HG03025 (cell line): ENCODE results near the gene FOXO3.
"Not testable (repeated sequence)": the region's sequence is repeated elsewhere in the genome, so short reads cannot be mapped to it uniquely, and the experiment has no call there.

Experiments
- ATAC-seq: cut with Tn5 transposase; IDR thresholded peaks from one replicate; pipeline ENCODE4 v1.9.1; 2021; ENCODE audit warnings: mild to moderate bottlenecking, moderate library complexity; ENCODE audit not compliant: unreplicated experiment, low FRiP score

FOXO3 gene

GRCh38 chr6:108675226-108676200, 114.8 kb downstream of the FOXO3 start:
- ATAC-seq, result no peak

- ATAC-seq, result no peak
Observed at GRCh38 chr6:108676555-108676954, 115.8 kb downstream of the FOXO3 start.

GRCh38 chr6:108677357-108677756, 116.6 kb downstream of the FOXO3 start:
- ATAC-seq, result no peak

GRCh38 chr6:108677894-108678293, 117.2 kb downstream of the FOXO3 start:
- ATAC-seq, result no peak

GRCh38 chr6:108680314-108680713, 119.6 kb downstream of the FOXO3 start:
- ATAC-seq, result not testable (repeated sequence)

- ATAC-seq, result not testable (repeated sequence)
Observed at GRCh38 chr6:108681721-108682120, 121.0 kb downstream of the FOXO3 start.

GRCh38 chr6:108682383-108683119, 121.8 kb downstream of the FOXO3 start:
- ATAC-seq, result not testable (repeated sequence)

- not testable (repeated sequence) for ATAC-seq
Observed at GRCh38 chr6:108683976-108684375, 123.3 kb downstream of the FOXO3 start.

GRCh38 chr6:108684771-108685329, 124.1 kb downstream of the FOXO3 start:
- ATAC-seq, result no peak

GRCh38 chr6:108685970-108686369, 125.3 kb downstream of the FOXO3 start:
- no peak for ATAC-seq

GRCh38 chr6:108686896-108687295, 126.2 kb downstream of the FOXO3 start:
- ATAC-seq, result no peak

- no peak for ATAC-seq
Observed at GRCh38 chr6:108687921-108688320, 127.2 kb downstream of the FOXO3 start.

GRCh38 chr6:108689272-108690161, 128.8 kb downstream of the FOXO3 start:
- ATAC-seq, result no peak

- ATAC-seq, result no peak
Observed at GRCh38 chr6:108690326-108691049, 129.8 kb downstream of the FOXO3 start.

GRCh38 chr6:108693430-108694154, 132.9 kb downstream of the FOXO3 start:
- ATAC-seq, result no peak

GRCh38 chr6:108694816-108695215, 134.1 kb downstream of the FOXO3 start:
- no peak for ATAC-seq

GRCh38 chr6:108697561-108698161, 136.9 kb downstream of the FOXO3 start:
- no peak for ATAC-seq

GRCh38 chr6:108698593-108699289, 138.0 kb downstream of the FOXO3 start:
- ATAC-seq, result no peak
